Stimulated activated CD4-positive, alpha-beta T cell treated with anti-CD3 and anti-CD28 coated beads, Interleukin-4, amount 100 ng/mL, for 4 hours (primary cell): ENCODE data around the gene IL3RA.
"Not testable (repeated sequence)": the region's sequence is repeated elsewhere in the genome, so short reads cannot be mapped to it uniquely, and the experiment has no call there.

ENCODE experiments used
- DNase-seq, 2 experiments: peaks; one replicate each; pipeline ENCODE4 v3.0.0-alpha.2; 2020

IL3RA gene

DNA sequence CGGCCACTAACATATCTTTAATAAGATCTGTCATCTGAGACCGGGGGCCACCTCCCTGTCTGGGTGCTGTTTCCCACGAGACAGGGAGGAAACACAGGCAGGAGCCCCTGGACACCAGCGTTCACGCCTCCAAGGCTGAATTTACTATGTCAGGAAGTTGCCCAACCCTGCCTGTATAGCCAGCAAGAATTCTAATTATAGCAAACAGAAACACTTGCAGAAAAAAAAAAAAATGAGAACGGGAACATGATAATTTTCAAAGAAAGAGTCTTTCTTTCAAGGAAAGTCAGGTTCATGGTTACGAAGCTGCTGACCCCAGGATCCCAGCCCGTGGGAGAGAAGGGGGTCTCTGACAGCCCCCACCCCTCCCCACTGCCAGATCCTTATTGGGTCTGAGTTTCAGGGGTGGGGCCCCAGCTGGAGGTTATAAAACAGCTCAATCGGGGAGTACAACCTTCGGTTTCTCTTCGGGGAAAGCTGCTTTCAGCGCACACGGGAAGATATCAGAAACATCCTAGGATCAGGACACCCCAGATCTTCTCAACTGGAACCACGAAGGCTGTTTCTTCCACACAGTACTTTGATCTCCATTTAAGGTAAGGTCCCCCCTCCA, at the start of gene IL3RA:
Gene IL3RA (plus strand): TSS at position 455 of the 613 bp plus-strand sequence. CDS start 4,981 bp downstream, outside the sequence.
- no peak for DNase-seq

DNA sequence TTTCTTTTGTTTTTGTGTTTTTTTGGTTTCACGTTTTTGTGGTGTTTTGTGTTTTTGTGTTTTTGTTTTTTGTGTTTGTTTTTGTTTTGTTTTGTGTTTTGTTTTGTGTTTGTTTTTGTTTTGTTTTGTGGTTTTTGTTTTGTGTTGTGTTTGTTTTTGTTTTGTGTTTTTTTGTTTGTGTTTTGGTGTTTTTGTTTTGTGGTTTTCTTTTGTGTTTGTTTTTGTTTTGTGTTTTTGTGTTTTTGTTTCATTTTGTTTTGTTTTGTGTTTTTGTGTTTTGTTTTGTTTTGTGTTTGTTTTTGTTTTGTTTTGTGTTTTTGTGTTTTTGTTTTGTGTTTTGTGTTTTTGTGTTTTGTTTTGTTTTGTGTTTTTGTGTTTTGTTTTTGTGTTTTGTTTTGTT, 47.0 kb upstream of the IL3RA start:
- DNase-seq: no peak

DNA sequence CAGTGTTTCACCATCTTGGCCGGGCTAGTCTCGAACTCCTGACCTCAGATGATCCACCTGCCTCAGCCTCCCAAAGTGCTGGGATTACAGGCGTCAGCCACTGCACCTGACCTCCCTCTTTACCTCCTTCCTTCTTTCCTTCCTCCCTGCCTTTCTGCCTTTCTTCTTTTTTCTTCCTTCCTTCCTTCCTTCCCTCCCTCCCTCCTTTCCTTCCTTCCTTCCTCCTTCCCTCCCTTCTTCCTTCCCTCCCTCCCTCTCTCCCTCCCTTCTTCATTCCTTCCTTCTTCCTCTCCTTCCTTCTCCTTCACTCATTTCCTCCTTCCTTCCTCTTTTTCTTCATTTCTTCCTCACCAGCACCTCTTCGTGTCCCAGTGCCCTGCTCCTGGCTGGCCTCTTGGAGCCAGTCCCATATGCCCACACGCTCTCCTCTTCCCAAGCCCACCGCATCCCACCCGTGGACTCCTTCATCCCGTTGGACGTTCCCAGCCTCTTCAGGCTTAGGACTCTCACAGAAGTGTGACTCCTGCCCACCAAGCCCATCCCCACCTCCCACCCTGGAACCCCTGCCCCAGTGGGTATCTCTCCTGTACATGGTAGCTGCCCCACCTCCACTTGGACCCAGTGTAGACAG, 45.4 kb upstream of the IL3RA start:
- no peak for DNase-seq

DNA sequence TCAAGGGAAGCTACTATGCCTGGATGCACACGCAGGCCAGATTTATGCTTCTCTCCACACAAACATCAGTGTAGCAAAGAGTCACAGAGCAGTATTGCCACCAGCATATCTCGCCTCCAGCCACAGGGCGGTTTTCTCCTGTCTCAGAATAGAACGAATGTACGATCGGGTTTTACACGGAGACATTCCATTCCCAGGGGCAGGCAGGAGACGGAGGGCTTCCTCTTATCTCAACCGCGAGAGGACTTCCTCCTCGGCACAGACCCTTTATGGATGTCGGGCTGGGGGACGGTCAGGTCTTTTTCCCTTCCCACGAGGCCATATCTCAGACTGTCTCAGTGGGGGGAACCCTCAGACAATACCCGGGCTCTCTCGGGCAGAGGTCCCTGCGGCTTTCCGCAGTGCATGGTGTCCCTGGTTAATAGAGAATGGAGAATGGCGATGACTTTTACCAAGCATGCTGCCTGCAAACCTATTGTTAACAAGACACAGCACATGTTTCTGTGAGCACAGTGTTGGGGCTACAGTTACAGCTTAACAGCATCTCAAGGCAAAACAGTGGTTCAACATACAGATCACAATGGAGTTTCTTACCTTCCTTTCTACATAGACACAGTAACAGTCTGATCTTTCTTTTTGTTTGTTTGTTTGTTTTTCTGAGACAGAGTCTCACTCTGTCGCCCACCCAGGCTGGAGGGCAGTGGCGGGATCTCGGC, 43.9 kb upstream of the IL3RA start:
- no peak for DNase-seq

DNA sequence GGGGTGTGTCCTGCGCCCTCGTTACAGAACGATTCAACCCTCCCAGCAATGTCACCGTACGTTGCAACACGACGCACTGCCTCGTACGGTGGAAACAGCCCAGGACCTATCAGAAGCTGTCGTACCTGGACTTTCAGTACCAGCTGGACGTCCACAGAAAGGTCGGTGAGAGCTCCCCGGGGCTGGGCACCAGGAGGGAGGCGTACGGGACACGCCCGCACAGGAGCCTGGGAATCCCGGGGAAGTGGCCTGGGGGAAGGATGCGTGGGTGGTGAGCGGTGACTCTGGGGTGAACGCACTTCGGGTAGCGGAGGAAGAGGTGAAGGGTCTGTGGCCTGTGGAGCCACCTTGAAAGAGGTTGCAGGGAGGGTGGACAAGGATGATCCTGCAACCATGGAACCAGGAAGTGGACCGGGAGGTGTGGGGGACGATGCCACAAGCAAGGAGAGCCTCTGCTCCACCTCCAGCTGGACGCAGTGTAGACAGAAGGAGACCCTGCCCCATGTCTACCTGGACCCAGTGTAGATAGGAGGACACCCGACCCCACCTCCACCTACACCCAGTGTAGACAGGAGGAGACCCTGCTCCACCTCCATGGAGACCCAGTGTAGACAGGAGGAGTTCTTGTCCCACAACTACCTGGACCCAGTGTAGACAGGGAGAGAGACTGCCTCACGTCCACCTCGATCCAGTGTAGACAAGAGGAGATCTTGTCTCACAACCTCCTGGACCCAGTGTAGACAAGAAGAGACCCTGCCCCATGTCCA, 42.1 kb upstream of the IL3RA start:
- DNase-seq: no peak

DNA sequence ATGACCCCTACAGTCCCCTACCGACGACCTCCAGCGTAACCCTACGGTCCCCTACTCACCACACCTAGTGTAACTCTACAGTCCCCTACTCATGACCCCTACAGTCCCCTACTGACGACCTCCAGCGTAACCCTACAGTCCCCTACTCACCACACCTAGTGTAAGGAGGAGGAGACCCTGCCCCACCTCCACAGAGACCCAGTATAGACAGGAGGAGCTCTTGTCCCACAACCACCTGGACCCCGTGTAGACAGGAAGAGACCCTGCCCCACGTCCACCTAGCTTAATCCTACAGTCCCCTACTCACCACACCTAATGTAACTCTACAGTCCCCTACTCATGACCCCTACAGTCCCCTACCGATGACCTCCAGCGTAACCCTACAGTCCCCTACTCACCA, 41.0 kb upstream of the IL3RA start:
- no peak for DNase-seq

DNA sequence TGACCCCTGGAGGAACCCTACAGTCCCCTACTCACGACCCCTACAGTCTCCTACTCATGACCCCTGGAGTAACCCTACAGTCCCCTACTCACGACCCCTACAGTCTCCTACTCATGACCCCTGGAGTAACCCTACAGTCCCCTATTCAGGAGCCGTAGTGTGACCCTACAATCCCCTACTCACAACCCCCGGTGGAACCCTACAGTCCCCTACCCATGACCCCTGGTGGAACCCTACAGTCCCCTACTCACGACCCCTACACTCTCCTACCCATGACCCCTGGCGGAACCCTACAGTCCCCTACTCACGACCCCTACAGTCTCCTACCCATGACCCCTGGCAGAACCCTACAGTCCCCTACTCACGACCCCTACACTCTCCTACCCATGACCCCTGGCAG, 39.0 kb upstream of the IL3RA start:
- not testable (repeated sequence) for DNase-seq

DNA sequence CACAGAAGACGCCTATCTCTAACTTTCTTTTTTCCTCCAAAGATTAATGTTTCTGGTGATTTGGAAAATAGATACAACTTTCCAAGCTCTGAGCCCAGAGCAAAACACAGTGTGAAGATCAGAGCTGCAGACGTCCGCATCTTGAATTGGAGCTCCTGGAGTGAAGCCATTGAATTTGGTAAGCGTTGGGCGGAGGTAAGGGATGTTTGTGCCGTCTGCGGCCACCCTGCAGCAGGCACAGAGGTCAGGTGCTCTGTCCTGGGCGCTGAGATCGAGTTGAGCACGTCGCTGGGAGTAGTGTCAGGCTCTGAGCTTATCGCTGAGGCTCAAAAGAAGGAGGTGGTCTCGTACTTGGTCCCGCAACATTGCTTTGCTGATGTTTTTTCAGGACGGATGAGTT, 36.1 kb upstream of the IL3RA start:
- no peak for DNase-seq

DNA sequence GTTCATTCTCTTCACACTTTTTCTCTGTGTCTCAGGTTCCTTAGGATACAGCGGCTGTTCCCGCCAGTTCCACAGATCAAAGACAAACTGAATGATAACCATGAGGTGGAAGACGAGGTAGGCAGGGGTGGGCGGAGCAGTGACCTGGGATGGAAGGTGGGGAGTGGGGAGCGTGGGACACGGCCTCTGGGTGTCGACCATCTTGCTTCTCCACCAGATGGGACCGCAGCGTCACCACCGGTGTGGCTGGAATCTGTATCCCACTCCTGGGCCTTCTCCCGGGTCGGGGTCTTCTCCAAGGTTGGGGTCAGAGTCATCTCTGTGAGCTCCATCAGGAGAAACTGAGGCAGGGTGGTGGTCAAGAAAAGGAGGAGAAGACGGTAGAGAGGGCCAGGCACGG, 31.2 kb upstream of the IL3RA start:
- no peak for DNase-seq

DNA sequence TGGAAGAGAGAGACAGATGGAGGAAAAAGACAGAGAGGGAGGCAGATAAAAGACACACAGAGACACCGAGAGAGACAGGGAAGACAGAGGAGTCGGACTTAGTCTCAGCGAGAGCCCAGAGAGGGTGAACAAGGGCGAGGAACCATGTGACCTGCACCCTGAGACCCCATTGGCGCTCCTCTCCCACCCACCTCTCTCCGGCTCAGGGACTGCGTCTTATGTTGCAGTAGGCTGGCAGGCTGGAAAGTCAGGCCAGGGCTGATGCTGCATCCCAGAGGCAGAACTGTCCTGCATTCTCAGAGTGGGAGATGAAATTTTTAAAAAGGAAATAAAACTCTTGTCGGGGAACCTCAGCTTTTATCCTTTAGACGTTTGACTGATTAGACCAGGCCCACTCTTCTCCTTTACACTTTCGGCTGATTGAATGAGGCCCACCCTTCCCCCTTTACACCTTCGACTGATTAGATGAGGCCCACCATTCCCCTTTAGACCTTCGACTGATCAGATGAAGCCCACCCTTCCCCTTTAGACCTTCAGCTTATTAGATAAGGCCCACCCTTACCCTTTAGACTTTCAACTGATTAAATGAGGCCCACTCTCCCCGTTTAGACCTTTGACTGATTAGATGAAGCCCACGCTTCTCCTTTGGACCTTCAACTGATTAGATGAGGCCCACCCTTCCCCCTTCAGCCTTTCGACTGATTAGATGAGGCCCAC, 29.5 kb upstream of the IL3RA start:
- no peak for DNase-seq

DNA sequence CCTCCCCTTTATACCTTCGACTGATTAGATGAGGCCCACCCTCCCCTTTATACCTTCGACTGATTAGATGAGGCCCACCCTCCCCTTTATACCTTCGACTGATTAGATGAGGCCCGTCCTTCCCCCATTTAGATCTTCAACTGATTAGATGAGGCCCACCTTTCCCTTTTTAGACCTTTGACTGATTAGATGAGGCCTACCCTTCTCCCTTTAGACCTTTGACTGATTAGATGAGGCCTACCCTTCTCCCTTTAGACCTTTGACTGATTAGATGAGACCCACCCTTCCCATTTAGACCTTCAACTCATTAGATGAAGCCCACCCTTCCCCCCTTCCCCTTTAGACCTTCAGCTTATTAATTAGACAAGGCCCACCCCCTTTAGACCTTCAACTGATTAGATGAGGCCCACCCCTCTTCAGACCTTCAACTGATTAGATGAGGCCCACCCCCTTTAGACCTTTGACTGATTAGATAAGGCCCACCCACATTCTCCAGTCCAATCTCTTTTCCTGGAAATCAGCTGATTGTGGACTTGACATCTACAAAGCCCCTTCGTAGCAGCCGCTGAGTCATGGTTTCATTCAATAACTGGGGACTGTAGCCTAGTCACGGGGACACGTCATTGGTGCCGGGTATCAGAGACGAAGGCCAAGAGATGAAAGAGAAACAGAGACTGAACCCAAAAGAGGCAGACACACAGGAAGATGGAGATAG, 28.8 kb upstream of the IL3RA start:
- no peak for DNase-seq

DNA sequence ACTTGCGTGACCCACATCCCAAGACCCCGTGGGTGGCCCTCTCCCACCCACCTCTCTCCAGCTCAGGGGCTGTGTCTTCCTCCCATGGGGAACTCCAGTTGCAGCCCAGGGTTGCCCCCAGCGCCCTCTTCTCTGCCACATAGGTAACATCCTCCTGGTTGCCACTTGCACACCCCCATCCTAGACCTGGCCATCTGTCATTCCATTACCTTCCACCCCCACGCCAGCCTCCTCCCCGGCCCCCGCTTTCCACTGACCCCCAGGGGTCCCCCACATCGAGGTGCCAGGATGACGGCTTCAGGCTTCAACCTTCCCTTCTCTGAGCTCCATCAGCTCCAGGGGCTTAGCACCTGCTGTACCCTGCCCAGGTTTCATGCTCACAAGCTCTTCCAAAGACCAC, 28.1 kb upstream of the IL3RA start:
- DNase-seq: no peak

DNA sequence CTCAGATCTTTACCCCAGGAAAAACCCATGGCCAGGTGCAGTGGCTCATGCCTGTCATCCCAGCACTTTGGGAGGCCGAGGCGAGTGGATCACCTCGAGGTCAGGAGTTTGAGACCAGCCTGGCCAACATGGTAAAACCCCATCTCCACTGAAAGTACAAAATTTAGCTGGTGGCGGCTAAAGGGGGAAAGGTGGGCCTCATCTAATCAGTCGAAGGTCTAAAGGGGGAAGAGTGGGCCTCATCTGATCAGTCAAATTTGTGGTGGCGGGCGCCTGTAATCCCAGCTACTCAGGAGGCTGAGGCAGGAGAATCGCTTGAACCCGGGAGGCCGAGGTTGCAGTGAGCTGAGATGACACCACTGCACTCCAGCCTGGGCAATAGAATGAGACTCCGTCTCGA, 27.7 kb upstream of the IL3RA start:
- DNase-seq: not testable (repeated sequence)

DNA sequence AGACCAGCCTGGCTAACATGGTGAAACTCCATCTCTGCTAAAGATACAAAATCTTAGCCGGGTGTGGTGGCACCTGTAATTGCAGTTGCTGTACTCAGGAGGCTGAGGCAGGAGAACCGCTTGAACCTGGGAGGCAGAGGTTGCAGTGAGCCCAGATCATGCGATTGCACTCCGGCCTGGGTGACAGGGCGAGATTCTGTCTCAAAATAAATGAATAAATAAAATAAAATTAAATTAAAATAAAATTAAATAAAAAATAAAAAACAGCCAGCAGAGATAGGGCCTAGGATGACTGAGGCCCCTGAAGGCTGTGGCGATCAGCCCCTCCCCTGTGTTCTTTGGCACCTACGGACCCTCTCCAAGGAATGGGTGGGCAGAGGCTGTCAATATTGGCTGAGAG, 22.8 kb upstream of the IL3RA start:
- no peak for DNase-seq

DNA sequence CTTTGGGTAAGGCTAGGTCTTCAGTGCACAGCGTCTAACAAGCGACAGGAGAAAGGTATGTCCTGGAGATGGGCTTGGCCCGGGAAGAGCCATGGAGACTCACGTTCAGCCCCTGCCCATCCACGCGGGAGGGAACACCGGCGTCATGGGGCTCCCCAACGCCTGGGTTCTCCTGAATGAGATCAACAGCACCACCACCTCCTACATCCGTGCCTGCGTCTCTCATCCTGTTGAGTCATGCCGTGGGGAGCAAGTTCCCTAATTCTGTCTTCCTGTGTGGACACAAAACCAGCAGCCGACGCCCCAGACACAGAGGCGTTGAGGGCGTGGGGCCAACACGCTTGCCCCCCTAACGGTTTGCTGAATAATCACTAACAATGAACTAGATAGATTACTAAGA, 20.1 kb upstream of the IL3RA start:
- peak; percentile 7 to 31 for DNase-seq

DNA sequence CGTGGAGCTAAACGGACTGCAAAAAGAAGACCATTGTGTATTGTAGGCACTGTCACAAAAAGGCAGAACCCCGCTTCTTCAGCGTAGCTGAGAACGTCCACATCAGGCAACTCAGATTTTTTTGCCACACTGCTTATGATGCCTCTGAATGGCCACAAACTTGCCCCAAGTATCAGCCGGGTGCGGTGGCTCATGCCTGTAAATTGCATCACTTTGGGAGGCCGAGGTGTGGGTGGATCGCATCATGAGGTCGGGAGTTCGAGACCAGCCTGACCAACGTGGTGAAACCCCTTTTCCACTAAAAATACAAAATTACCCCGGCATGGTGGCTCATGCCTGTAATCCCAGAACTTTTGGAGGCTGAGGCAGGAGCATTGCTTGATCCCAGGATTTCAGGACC, 14.9 kb upstream of the IL3RA start:
- no peak for DNase-seq

DNA sequence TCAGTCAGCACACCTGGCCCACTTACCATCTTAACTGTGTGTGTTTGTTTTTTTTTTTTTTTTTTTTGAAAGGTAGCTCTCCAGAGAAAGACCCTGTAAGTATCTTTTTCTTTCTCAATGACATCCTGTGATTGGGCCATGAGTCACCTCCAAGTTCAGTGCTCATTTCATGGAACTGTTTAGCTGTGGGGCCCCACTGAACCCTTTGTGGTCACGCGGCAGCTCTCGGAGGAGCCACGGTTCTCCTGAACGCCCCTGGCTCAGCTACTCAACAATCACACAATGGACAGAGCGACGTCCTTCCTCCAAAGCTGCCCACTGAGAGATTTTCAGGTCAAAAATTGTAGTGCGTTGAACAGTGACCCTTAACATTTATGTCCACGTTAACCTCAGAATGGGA, 14.2 kb upstream of the IL3RA start:
- DNase-seq: no peak

DNA sequence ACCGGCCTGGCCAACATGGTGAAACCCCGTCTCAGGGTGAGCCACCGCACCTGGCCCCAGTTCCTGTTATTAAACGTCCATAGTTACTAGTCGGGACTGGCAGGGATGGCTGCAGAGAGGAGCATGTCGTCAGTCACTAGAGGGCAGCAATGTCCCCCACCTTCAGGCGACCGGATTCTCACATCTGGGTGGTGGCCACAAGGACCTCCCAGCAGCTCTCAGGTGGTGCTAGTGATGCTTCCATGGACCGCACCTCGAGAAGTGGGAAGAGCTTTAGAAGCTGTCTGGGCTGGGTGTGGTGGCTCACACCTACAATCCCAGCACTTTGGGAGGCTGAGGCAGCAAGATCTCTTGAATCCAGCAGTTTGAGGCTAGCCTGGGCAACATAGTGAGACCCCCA, 13.3 kb upstream of the IL3RA start:
- DNase-seq: peak; percentile 31 to 39

DNA sequence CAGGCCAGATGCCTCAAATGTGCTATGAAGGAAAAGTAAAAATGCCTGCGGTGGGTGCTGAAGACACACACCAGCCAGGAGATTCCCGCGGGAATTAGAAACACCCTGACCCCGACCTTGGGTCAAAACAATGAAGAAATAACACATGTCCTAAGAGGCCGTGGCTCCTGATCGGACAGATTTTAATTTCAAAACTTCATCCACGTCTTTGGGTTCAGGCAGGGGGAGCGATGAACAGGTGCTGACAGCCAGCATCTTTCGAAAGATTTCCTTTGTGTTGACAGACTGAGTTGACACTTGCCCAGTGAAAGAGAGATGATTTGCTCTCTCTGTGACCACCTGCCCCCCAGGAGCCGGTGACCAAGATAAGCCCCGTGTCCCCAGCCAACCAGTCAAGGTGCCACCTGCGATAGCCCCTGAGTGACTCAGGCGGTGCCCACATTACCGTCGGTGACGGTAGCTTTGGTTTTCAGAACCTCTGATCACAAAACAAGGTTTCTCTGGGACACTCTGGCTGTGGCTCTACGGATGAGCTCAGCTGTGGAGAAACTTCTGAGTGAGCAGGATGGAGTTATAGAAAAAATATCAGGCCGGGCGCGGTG, 11.0 kb upstream of the IL3RA start:
- no peak for DNase-seq

DNA sequence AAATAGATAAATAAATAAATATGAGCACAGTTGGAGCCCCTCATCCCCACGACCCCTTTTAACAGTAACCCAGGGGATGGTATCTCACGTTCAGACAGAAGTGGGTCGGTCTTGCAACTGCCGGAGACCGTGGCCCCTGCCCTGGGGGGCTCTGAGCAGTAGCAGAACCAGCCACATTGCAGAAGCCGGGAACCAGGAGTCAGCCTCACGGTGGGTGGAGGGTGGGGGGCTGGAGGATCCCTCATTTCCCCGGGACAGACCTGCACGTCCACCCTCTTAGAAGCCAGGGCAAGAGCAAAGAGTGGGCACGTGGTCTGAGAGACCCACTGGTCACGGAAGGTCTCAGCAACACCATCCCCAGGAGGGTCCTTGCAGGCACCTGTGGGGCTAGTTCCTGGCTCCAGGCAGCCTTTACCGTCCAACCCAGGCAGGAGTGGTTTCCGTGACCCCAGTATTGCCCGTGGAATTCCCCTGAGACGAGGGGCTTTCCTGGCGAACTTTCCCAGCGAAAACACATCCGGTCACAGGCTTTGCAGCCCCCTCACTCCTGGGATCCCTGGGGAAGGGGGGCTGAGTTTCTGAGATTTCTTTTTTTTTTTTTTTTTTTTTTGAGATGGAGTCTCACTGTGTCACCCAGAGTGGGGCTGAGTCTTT, 8.8 kb upstream of the IL3RA start:
- no peak for DNase-seq

DNA sequence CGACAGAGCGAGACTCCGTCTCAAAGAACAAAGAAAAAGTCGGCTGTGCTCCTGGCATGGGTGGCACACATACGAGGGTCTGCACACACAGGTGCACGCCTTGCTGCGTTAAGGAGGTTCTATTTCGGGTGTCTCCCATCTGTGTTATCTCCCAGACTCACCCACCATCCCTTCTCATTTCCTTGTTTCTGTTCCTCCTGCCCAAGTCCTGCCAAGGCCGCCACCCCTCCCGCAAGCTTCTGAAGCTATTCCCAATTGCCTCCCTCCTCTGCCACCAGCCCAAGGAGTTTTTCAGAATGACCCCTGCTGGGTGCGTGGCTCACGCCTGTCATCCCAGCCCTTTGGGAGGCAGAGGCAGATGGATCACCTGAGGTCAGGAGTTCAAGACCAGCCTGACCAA, 6.0 kb upstream of the IL3RA start:
- no peak for DNase-seq
